Measurements from ENCODE around the gene DGKQ.

DNA sequence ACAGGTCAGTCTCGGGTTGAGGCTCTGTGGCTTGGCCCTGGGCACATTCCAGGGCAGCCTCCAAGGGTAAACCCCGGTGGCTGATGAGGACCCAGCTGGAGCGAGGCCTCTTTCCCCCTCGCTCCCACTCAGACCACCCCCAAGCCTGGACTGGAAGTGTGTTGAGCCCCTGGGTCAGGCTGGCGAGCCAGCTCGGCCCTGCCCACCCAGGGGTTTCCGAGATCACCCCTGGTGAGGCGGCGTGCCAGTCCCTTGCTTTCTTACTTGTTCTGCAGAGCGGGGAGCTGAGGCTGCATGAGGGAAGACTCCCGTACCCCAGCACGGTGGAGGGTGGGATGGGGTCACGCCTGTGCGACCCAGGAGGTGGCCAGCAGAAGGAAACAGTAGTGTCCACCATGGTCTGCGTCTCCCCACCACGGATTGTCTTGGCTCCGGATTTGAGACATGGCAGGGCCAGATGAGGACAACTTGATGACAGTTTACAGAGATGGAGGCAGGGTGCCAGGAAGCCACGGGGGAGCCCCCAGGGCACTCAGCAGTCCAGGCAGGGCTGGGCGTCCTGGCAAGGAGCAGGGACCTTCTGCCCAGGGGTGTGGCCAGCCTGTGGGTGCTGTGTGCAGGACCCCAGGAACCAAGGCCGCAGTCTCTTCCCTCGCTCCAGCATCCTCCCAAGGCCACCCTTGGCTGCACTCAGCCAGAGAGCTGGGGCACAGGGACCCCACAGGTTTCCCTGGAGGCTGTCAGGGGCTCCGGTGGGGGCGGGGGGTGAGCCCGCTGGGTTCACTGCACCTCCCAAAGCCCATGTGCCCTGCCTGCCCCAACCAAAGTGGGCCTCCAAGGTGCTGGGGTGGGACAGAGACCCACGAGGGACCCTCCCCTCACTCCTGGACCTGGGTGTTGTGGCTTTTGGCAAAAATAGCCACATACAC lies 31.5 kb upstream of the DGKQ start:
- TF ChIP-seq, protein P1, sequence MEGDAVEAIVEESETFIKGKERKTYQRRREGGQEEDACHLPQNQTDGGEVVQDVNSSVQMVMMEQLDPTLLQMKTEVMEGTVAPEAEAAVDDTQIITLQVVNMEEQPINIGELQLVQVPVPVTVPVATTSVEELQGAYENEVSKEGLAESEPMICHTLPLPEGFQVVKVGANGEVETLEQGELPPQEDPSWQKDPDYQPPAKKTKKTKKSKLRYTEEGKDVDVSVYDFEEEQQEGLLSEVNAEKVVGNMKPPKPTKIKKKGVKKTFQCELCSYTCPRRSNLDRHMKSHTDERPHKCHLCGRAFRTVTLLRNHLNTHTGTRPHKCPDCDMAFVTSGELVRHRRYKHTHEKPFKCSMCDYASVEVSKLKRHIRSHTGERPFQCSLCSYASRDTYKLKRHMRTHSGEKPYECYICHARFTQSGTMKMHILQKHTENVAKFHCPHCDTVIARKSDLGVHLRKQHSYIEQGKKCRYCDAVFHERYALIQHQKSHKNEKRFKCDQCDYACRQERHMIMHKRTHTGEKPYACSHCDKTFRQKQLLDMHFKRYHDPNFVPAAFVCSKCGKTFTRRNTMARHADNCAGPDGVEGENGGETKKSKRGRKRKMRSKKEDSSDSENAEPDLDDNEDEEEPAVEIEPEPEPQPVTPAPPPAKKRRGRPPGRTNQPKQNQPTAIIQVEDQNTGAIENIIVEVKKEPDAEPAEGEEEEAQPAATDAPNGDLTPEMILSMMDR (IDR thresholded peaks at IDR 0.05): no peak
- TF ChIP-seq POLR2A (IDR thresholded peaks at IDR 0.05): no peak
